HFF-Myc (cell line): ENCODE results near the gene PTCH1.

Experiments used
- DNase-seq: peaks from one replicate; pipeline ENCODE4 v3.0.0-alpha.2; 2011; ENCODE audit warnings: low read depth; ENCODE audit errors: extremely low read depth
- H3K4me3 ChIP-seq: replicated peaks from 2 replicates; pipeline ENCODE4 v1.5.1; 2011; ENCODE audit warnings: low read depth, mild to moderate bottlenecking, control low read depth, low read length
- TF ChIP-seq, protein P1 (sequence below): IDR thresholded peaks from 2 replicates; pipeline ENCODE4 v1.5.1; 2012; ENCODE audit warnings: mild to moderate bottlenecking, low read depth, low read length, control low read depth; ENCODE audit errors: missing control alignments

PTCH1 gene

DNA sequence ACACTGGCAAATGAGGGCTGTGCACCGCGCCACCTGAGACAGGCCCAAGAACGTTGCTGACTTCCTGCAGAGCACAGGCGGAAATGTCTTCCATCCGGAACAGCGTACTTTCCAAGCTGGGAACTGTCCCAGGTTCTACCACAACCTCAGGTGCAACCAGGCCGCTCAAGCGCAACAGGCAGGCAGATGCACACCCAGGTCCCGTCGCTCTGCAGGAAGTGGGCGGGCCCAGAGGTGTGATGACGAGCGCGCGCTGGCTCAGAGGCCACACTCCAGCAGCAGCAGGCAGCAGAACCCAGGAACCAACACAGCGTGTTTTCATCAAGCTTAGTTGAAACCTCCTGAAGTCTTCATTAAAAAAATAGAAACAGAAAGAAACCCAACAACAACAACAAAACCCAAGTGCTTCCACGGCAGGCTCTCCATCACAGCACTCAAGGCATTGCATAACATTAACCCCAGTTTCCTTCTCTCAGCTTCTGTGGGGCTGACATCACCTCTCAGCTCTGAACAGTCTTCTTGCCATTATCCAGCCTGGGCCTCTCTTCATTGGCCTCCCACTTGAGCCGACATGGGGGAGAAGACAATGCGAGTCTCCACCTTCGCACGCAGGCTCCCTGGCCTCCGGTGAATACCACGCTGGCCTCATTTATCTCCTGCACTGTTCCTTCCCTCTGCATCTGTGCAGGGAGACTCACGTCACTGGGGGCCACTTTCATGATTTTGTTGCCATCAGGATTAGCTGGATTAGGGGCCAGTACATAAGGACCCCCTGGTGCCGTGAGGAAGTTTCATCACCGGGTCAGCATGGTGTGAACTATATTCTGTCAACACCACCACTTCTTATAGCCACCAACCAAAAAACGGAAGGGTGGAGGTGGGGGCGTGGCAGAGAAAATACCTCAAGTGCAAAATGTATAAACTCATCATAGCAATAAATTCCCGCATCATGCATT lies 22.1 kb downstream of the PTCH1 start:
- TF ChIP-seq, protein P1, sequence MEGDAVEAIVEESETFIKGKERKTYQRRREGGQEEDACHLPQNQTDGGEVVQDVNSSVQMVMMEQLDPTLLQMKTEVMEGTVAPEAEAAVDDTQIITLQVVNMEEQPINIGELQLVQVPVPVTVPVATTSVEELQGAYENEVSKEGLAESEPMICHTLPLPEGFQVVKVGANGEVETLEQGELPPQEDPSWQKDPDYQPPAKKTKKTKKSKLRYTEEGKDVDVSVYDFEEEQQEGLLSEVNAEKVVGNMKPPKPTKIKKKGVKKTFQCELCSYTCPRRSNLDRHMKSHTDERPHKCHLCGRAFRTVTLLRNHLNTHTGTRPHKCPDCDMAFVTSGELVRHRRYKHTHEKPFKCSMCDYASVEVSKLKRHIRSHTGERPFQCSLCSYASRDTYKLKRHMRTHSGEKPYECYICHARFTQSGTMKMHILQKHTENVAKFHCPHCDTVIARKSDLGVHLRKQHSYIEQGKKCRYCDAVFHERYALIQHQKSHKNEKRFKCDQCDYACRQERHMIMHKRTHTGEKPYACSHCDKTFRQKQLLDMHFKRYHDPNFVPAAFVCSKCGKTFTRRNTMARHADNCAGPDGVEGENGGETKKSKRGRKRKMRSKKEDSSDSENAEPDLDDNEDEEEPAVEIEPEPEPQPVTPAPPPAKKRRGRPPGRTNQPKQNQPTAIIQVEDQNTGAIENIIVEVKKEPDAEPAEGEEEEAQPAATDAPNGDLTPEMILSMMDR = no peak
- no peak overlapping the region for H3K4me3 ChIP-seq
- DNase-seq = no peak

GRCh38 chr9:95494022-95494415 lies 22.8 kb downstream of the PTCH1 start:
- TF ChIP-seq, protein P1 = no peak
- no peak overlapping the region for H3K4me3 ChIP-seq
- no peak for DNase-seq

DNA sequence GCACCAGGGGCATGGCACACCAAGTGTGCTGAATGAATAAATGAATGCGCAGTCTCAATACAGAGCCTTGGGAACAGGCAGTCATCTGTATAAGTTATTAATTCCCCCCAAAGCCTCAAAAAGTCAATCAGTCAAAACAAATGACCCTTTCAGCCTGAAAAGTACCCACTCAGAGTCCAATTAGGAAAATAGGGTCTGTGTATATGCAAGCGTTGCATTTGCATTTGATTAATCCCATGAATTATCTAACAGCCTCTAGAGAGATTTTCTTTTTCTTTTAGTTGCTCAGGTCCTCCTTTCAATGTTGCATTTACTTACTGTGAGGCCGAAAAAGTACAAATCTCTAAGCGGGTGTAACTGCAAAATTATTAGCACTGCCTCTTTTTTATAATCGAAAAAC lies 23.4 kb downstream of the PTCH1 start:
- DNase-seq = no peak
- TF ChIP-seq, protein P1 = no peak
- no peak overlapping the region for H3K4me3 ChIP-seq

- H3K4me3 ChIP-seq = no peak overlapping the region
- no peak for DNase-seq
- TF ChIP-seq, protein P1 = no peak
Measured at GRCh38 chr9:95491543-95492320, 25.0 kb downstream of the PTCH1 start.

DNA sequence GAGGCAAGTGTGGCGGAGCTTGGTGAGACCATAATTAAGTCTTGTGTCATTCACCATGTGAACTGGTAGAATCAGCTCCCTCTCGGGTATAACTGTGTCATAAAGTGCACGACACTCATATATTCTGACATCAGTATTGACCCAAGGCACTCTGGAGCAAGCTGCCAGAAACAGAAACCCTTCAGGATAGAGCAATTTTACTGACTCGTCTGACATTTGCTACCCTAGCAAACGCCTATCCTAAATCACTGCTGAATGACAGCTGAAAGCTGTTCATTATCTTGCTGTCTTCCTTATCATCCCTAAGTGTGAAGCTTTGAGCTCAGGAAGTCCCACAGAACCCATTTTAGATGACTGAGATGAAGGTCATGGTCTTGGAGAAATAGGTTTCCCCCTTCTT lies 27.8 kb downstream of the PTCH1 start:
- TF ChIP-seq, protein P1 = no peak
- DNase-seq = no peak
- no peak overlapping the region for H3K4me3 ChIP-seq

DNA sequence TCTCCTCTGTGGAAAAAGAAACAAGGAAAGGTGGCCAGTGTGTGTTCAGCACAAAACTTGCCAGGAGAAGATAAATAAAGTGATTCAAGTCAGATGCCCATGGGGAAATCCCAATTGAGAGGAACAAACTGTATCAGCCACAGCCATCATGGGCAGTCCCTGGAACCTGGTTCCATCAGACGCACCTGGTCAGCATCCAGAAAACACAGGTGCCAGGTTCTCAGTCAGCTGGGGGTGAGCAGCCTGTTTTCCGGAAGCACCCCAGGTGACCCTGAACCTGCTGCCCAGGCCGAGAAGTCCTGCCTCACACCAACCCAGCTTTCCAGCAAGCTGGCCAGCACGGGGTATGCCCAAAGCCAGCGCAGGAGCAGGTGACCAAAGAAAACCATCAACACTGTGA lies 30.5 kb downstream of the PTCH1 start:
- H3K4me3 ChIP-seq = no peak overlapping the region
- no peak for DNase-seq
- TF ChIP-seq, protein P1 = no peak
